ES-I3 (cell line): ENCODE measurements around the gene HOXA13.

ENCODE experiments used
- H3K36me3 ChIP-seq: 2 replicates; pipeline ENCODE4 v1.6.1; 2013; ENCODE audit warnings: mild to moderate bottlenecking, low read length, control low read depth, moderate library complexity; ENCODE audit not compliant: insufficient read depth
- H3K4me1 ChIP-seq: 2 replicates; pipeline ENCODE4 v1.6.1; 2013; ENCODE audit warnings: mild to moderate bottlenecking, control low read depth, low read length; ENCODE audit not compliant: insufficient read depth
- H3K9ac ChIP-seq: 2 replicates; pipeline ENCODE4 v1.6.1; 2013; ENCODE audit warnings: low read depth, mild to moderate bottlenecking, low read length, moderate library complexity
- H3K9me3 ChIP-seq: 2 replicates; pipeline ENCODE4 v1.6.1; 2013; ENCODE audit warnings: mild to moderate bottlenecking, low read length, moderate library complexity; ENCODE audit not compliant: control insufficient read depth, insufficient read depth

HOXA13 gene

GRCh38 chr7:27241189-27242056 is 41.5 kb upstream of the HOXA13 start:
- Histone ChIP-seq H3K4me1 (peaks cover 13% of the 10 kb centered on the region), H3K9me3 (no peaks in the 10 kb centered on the region), H3K36me3 (no peaks in the 10 kb centered on the region), H3K9ac (no peak overlapping the region)

GRCh38 chr7:27240015-27240731 is 40.3 kb upstream of the HOXA13 start:
- Histone ChIP-seq H3K9me3 (no peaks in the 10 kb centered on the region), H3K36me3 (no peaks in the 10 kb centered on the region), H3K9ac (no peak overlapping the region), H3K4me1 (peaks cover 11% of the 10 kb centered on the region)

- Histone ChIP-seq H3K9me3 (no peaks in the 10 kb centered on the region), H3K4me1 (peaks cover 10% of the 10 kb centered on the region), H3K36me3 (no peaks in the 10 kb centered on the region), H3K9ac (no peak overlapping the region)
Observed at GRCh38 chr7:27239387-27240014, 39.6 kb upstream of the HOXA13 start.

DNA sequence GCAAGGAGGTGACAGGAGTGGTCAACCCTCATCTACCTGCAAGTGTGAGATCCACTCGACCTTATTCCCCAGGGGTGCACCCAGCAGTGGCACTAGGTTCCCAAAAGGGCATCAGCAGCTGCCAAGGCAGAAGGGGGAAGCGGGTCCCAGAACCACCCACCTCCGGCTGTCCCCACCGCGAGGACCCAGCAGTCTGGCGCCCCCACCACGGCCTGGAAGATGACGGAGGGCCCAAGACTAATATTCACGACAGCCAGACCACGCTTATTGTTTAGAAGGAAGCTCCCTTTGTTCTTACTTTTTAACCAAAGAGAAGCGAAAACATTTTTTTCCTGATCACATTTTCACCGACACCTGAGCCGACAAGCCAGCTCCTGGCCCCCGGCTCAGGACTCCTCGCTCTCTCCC is 39.1 kb upstream of the HOXA13 start:
- H3K4me1 ChIP-seq = peaks cover 10% of the 10 kb centered on the region
- H3K36me3 ChIP-seq = no peaks in the 10 kb centered on the region
- no peak overlapping the region for H3K9ac ChIP-seq
- no peaks in the 10 kb centered on the region for H3K9me3 ChIP-seq

- Histone ChIP-seq H3K4me1 (peaks cover 10% of the 10 kb centered on the region), H3K9ac (no peak overlapping the region), H3K36me3 (no peaks in the 10 kb centered on the region), H3K9me3 (no peaks in the 10 kb centered on the region)
Observed at GRCh38 chr7:27237735-27238334, 37.9 kb upstream of the HOXA13 start.

- no peaks in the 10 kb centered on the region for H3K36me3 ChIP-seq
- H3K4me1 ChIP-seq = peaks cover 1% of the 10 kb centered on the region
- H3K9ac ChIP-seq = peak overlapping the region; percentile 17; the same call in 1 of the 2 replicates
- no peaks in the 10 kb centered on the region for H3K9me3 ChIP-seq
Observed at GRCh38 chr7:27235387-27236311, 35.8 kb upstream of the HOXA13 start.

GRCh38 chr7:27229448-27229847 is 29.6 kb upstream of the HOXA13 start:
- no peaks in the 10 kb centered on the region for H3K4me1 ChIP-seq

DNA sequence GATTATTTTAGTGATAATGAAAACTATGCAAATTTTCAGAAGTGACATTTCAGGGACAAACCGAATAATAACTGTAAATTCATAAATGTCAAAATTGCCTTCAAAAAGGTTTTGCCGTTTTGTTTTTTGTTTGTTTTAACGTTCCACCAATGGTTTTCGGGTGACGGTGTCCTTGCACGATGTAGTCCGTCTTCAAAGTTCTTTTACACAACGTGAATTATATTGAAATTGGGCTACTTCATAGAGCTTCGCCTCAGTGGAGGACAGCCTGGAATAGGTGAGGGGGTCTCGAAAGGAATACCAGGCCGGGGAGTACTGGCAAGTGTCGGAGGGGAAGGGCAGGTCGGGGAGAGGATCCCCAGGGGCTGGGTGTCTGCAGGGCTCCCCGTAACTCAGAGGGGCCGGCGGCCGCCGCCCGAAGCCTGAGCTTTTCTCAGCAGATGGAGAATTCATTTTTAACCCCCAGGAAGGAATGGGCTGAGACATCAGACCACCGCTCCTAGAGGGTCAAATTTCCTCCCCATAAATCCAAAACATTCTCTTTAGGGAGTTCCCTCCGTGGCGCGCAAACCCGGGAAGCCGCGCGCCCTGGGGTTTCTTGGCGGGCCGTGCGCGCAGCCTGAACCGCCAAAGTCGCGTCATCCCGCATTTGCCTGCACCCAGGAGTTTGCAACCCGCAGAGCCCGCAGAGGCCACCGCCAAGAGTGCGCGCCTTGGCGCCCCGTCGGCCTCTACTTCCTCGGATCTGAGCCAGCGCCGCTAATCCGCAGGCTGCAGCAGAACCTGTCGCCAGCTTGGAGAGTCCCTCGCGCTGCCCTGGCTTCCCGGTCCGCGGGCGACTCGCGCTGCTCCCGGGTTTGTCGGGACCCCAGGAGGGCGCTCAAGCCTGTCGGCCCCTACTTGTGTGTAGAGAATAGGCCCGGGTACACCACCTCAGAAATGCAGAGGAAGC is 25.4 kb upstream of the HOXA13 start:
- Histone ChIP-seq H3K9ac (peak overlapping the region; percentile 8), H3K4me1 (no peaks in the 10 kb centered on the region; the same call in 1 of the 2 replicates), H3K9me3 (no peaks in the 10 kb centered on the region), H3K36me3 (no peaks in the 10 kb centered on the region)

More at GRCh38 chr7:27229448-27229847, 29.6 kb upstream of the HOXA13 start:
- H3K9ac ChIP-seq = no peak overlapping the region
- H3K9me3 ChIP-seq = no peaks in the 10 kb centered on the region
- H3K36me3 ChIP-seq = no peaks in the 10 kb centered on the region

DNA sequence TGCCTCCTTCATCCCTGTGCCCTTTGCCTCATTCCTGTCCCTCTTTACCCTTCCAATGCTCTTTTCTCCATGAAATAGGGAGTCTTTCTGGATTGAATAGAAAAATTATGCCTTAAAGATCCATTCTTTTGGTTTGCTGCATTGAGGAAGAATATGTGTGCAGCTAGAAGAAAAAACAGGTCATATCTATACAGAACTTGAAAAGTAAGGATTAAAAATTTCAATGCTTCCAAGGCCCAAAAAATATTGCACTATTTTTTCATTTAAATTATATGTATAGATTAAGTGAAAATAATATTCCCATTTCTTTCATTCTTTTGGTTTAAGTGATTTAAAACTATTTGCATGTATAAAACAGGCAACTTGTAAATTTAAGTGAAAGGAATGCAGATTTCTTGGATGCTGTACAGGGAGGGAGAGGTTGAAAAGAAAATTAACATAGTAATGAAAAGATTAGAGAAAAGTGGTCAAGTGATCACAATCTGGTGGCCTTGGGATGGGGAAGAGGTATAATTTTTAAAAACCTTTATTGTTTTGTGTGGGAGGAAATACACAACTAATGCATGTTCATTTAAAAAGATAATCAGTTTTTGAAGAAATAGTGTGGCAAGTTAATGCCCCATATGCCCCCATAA is 24.2 kb upstream of the HOXA13 start:
- H3K9me3 ChIP-seq = no peaks in the 10 kb centered on the region
- H3K36me3 ChIP-seq = no peaks in the 10 kb centered on the region
- H3K9ac ChIP-seq = no peak overlapping the region
- no peaks in the 10 kb centered on the region; the same call in 1 of the 2 replicates for H3K4me1 ChIP-seq

- H3K36me3 ChIP-seq = no peaks in the 10 kb centered on the region
- H3K9me3 ChIP-seq = no peaks in the 10 kb centered on the region
- H3K4me1 ChIP-seq = no peaks in the 10 kb centered on the region; the same call in 1 of the 2 replicates
- no peak overlapping the region for H3K9ac ChIP-seq
Observed at GRCh38 chr7:27221201-27221797, 21.4 kb upstream of the HOXA13 start.

GRCh38 chr7:27220440-27220955 is 20.6 kb upstream of the HOXA13 start:
- no peak overlapping the region for H3K9ac ChIP-seq
- H3K9me3 ChIP-seq = no peaks in the 10 kb centered on the region
- H3K4me1 ChIP-seq = no peaks in the 10 kb centered on the region; the same call in 1 of the 2 replicates
- H3K36me3 ChIP-seq = no peaks in the 10 kb centered on the region

DNA sequence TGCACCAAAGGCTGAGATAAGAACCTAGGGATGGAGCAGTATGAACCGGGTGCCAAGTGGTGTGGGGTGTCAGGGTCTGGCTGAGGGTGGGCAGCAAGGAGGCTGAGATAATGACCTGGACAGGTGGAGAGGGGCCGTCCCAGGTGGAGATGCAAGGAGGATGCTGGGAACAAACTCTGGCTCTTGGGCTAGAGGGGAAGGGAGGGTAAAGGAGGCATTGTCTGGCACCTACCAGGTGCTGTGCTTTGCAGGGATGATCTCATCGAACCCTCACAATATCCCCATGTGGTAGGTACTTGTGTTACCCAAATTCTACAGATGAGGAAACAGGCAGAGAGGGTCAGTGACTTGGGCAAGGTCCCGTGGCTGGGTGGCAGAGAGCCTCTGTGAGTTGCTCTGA is 19.9 kb upstream of the HOXA13 start:
- no peak overlapping the region for H3K9ac ChIP-seq
- H3K4me1 ChIP-seq = peaks cover 2% of the 10 kb centered on the region; the same call in 1 of the 2 replicates
- H3K36me3 ChIP-seq = no peaks in the 10 kb centered on the region
- H3K9me3 ChIP-seq = no peaks in the 10 kb centered on the region
